ENCODE measurements around the gene LRP1.

The LRP1 gene

DNA sequence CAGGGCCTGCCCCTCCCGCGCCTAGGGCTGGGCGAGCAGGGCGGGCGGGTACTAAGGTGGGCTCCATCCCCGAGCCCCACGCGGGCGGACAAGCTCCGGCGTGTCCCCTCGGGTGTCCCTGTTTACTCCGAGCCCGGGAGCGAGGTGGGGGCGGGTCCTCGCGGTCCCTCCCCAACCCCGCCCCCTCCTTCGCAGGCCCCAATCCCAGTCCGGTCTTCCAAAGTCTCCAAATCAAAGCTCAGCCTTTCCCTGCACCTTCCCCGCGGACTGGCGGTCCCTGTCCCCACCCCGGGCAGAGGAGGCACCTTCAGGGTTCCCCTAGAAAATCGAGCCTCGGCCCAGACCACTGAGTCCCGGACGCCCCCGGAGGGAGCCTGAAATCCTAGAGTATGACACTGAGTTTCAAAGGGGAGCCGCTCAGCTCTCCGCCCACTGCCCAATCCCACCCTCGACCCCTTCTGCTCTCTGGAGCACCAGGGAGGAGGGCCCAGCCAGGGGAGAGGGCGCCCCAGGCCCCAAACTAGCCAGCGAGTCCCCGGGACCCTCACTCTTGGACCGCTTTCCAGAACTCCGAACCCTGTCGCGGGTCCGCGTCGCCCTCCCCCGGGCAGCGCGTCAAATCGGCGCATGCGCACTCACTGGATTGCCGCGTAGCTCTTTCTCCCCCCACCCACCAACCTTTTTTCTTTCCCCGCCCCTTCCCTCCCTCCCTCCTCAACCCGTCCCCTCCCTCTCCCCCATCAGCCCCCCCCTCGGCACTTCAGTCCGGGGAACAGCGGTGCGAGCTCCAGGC is at the start of gene LRP1:
Gene LRP1, plus strand, starts transcription at position 758 of the 793 bp plus-strand sequence. CDS start 482 bp downstream, outside the sequence.
- TF ChIP-seq ZFX (IDR thresholded peaks at IDR 0.05), result no peak
- no peak for TF ChIP-seq CTCF (conservative IDR thresholded peaks at IDR 0.05)
- H3K27ac ChIP-seq, result peak within 1 kb of the TSS; percentile 74

DNA sequence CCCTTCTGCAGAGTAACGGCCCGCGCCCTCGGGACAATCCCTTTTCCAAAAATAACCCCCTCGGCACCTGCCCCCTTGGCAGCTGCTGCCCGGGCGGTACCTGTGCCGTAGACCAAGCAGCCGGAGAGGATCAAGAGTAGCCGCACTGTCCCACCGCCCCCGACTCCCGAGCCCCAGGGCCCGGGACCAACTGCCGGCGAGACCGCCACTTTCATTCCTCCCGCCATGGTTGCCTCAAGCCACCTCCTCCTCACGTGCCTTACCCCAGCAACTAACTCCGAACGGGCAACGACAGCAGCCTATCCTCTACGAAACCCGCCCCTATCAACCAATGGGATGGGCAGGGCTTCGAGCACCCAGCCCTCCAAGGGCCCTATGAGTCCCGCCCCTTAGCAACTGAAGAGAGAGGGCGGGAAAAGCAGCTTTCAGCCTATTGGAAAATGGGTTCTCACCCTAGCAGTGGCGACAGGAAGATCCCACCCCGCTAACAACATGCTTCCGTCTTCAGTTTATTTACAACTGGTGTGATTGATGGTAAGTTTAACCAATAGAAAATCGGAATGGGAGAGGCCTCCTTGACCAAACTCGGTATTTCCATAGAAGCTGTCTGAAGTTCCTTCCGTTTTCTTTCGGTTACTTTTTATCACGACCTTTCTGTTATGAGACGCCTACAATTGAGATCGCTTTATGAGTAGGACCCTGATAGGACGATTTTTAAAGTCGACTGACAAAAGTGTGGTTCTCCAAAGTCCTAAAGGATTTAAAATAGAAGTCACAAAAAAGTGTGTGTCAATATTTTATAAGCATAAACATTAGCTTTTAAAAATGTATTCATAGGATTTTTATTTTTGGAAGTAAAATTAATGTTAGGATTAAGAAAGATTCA is 49.5 kb upstream of the LRP1 start, which contains the start of gene NEMP1:
Gene NEMP1, minus strand, starts transcription at position 273 of the 886 bp plus-strand sequence. Its CDS starts 46 bp downstream, at position 227.
- peak within 1 kb of the TSS; percentile 81 for H3K27ac ChIP-seq
- TF ChIP-seq ZFX (IDR thresholded peaks at IDR 0.05) (peak; percentile 37), CTCF (conservative IDR thresholded peaks at IDR 0.05) (no peak)

GRCh38 chr12:57079821-57080220 is 48.5 kb upstream of the LRP1 start:
- TF ChIP-seq CTCF (conservative IDR thresholded peaks at IDR 0.05) (no peak), ZFX (IDR thresholded peaks at IDR 0.05) (no peak)
- no peak overlapping the region for H3K27ac ChIP-seq

DNA sequence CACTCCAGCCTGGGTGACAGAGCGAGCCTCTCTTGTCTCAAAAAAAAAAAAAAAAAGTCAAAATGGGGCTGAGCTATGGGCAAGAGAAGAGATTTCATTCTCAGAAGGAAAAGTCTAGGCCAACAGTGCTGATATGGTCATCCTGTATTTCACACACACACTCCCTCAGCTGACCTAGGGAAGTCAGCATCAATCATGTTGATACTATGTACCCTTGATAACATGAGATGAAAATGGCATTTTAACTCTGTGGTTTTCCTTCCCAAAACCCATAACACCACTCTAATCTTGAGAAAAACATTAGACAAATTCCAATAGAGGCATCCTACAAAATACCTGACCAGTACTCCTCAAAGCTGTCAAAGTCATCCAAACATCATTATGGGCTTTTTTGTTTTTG is 47.4 kb upstream of the LRP1 start:
- no peak overlapping the region for H3K27ac ChIP-seq
- TF ChIP-seq ZFX (IDR thresholded peaks at IDR 0.05) (no peak), CTCF (conservative IDR thresholded peaks at IDR 0.05) (no peak)

DNA sequence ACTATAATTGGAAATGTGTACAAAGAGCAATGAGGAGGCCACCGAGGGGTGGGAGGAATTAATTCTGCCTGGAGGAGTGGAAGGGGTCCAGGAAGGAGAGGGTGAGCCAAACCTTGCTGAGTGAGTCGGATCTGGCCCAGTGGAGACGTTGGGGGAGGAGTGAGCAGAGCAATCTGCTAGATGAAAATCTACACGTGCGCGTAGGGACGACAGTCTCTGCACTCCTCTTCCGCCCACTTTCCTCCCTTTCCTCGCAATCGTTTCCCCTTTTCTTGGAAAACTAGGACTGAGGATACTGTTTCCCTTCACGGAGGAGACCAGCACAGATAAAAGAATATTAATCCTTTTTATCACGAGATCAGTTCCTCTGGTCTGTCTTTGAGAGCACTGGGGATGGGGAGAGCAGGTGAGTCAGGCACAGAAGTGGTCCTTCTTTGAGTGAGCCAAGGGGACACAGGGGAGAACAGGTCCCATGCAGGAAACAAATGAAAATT is 42.2 kb upstream of the LRP1 start:
- peak overlapping the region; percentile 81 for H3K27ac ChIP-seq
- TF ChIP-seq CTCF (conservative IDR thresholded peaks at IDR 0.05) (no peak), ZFX (IDR thresholded peaks at IDR 0.05) (no peak)

GRCh38 chr12:57086493-57087009 is 41.7 kb upstream of the LRP1 start:
- H3K27ac ChIP-seq, result peak overlapping the region; percentile 81
- TF ChIP-seq ZFX (IDR thresholded peaks at IDR 0.05) (no peak), CTCF (conservative IDR thresholded peaks at IDR 0.05) (no peak; the same call in 1 of the 2 replicates)
